ENCODE data around the gene KRTAP12-3.

GRCh38 chr21:44609193-44609592 is 48.5 kb upstream of the KRTAP12-3 start:
- TF ChIP-seq CTCF (conservative IDR thresholded peaks at IDR 0.05 in 1 of 2, IDR thresholded peaks at IDR 0.05 in 1 of 2; ENCODE audit: low read depth in 1 of 2, low read length in 2 of 2) = no peak
- TF ChIP-seq EZH2 (IDR thresholded peaks at IDR 0.05; ENCODE audit: low read length, missing control alignments) = no peak
